ENCODE data around the gene SCFD2.

GRCh38 chr4:53037892-53038291, 328.0 kb downstream of the SCFD2 start:
- TF ChIP-seq, protein P1, sequence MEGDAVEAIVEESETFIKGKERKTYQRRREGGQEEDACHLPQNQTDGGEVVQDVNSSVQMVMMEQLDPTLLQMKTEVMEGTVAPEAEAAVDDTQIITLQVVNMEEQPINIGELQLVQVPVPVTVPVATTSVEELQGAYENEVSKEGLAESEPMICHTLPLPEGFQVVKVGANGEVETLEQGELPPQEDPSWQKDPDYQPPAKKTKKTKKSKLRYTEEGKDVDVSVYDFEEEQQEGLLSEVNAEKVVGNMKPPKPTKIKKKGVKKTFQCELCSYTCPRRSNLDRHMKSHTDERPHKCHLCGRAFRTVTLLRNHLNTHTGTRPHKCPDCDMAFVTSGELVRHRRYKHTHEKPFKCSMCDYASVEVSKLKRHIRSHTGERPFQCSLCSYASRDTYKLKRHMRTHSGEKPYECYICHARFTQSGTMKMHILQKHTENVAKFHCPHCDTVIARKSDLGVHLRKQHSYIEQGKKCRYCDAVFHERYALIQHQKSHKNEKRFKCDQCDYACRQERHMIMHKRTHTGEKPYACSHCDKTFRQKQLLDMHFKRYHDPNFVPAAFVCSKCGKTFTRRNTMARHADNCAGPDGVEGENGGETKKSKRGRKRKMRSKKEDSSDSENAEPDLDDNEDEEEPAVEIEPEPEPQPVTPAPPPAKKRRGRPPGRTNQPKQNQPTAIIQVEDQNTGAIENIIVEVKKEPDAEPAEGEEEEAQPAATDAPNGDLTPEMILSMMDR (conservative IDR thresholded peaks at IDR 0.05; ENCODE audit: low read depth, low read length): no peak
- TF ChIP-seq EZH2 (IDR thresholded peaks at IDR 0.05; ENCODE audit: low read length, unreplicated experiment): no peak

All from PC-3 (cell line).